ENCODE measurements around the gene GNPTAB.

DNA sequence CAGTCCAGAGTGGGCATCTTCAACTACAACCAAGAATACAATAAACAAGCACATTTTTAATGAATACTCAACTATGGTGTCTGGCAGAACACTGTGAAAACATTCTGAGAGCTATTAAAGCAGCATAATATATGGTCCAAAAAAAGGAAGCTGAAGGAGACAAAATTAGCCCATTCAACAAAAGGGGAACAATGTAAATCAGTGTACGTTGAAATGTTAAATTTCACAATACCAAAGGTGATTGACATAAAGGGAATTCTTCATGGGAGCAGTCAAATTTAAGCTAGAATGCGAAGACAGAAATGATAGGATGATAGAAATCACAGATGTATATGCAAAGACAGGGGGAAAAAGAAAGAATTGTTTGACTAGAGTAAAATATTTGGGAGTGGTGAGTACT lies 50.2 kb downstream of the GNPTAB start:
- no peak for TF ChIP-seq POLR2AphosphoS5 (IDR thresholded peaks at IDR 0.05; ENCODE audit: low read depth, low read length)
- TF ChIP-seq, protein P1, sequence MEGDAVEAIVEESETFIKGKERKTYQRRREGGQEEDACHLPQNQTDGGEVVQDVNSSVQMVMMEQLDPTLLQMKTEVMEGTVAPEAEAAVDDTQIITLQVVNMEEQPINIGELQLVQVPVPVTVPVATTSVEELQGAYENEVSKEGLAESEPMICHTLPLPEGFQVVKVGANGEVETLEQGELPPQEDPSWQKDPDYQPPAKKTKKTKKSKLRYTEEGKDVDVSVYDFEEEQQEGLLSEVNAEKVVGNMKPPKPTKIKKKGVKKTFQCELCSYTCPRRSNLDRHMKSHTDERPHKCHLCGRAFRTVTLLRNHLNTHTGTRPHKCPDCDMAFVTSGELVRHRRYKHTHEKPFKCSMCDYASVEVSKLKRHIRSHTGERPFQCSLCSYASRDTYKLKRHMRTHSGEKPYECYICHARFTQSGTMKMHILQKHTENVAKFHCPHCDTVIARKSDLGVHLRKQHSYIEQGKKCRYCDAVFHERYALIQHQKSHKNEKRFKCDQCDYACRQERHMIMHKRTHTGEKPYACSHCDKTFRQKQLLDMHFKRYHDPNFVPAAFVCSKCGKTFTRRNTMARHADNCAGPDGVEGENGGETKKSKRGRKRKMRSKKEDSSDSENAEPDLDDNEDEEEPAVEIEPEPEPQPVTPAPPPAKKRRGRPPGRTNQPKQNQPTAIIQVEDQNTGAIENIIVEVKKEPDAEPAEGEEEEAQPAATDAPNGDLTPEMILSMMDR (IDR thresholded peaks at IDR 0.05), result no peak

Measured in Panc1 (cell line).